GM12878 (cell line): Measurements from ENCODE around the gene MEG3. TPM values are rescaled to one million over a fixed set of nuclear protein-coding genes. Genes with fewer than 3 reads are reported as not detected.

ENCODE experiments used
- ATAC-seq: fragments of 200-7000 bp; cut with Tn5 transposase; 3 replicates; pipeline ENCODE4 v1.9.1; 2020; ENCODE audit warnings: mild to moderate bottlenecking, moderate library complexity
- BruUV-seq: library from RNA; stranded (reverse); fragments of 400-500 nt; replicated peaks from 2 replicates; lab custom pipeline; 2021; lab: Mats Ljungman, UMichigan
- CTCF ChIA-PET: fragments of 300-600 bp; sonication (Branson Sonifier 250); formaldehyde crosslinking; extraction: SDS; loops from one replicate; lab custom pipeline; 2021; ENCODE audit warnings: inconsistent platforms; lab: Yijun Ruan, JAX
- POLR2A ChIA-PET: fragments of 350-600 bp; formaldehyde crosslinking; extraction: SDS; loops from one replicate; lab custom pipeline; 2021; ENCODE audit warnings: inconsistent platforms; lab: Charles Lee
- RAD21 ChIA-PET: fragments of 300-600 bp; sonication (Branson Sonifier 250); formaldehyde crosslinking; loops from one replicate; lab custom pipeline; 2023; ENCODE audit warnings: antibody characterized with exemption; ENCODE audit not compliant: unreplicated experiment; lab: Charles Lee
- SMC1A ChIA-PET: fragments of 300-600 bp; sonication (Branson Sonifier 250); formaldehyde crosslinking; loops from one replicate; lab custom pipeline; 2023; ENCODE audit not compliant: unreplicated experiment, uncharacterized antibody; lab: Charles Lee
- DNase-seq: peaks from one replicate; pipeline ENCODE4 v3.0.0-alpha.2; 2011; ENCODE audit warnings: low read depth, low spot score
- FAIRE-seq: peaks from 3 replicates; lab custom pipeline; 2011; peaks lifted over from hg19 to GRCh38; lab: Jason Lieb, UNC
- H2AFZ ChIP-seq: 2 replicates; pipeline ENCODE4 v1.6.0; 2011; ENCODE audit warnings: low read depth, low read length, control low read depth; ENCODE audit not compliant: control insufficient read depth
- H3K27ac ChIP-seq: 2 replicates; pipeline ENCODE4 v1.5.1; 2011; ENCODE audit warnings: control low read depth; ENCODE audit not compliant: control insufficient read depth, insufficient read depth
- H3K27me3 ChIP-seq, 2 experiments: replicated peaks in 1 of 2; 2 replicates each; pipeline versions ENCODE4 v1.6.0 to v1.6.1; 2011; ENCODE audit warnings: low read length in 1 of 2; ENCODE audit not compliant: control insufficient read depth in 2 of 2, insufficient read depth in 2 of 2
- H3K36me3 ChIP-seq, 2 experiments: 2 replicates each; pipeline ENCODE4 v1.5.1; 2011; ENCODE audit warnings: low read length in 1 of 2; ENCODE audit not compliant: control insufficient read depth in 2 of 2, insufficient read depth in 2 of 2
- H3K4me1 ChIP-seq: 2 replicates; pipeline ENCODE4 v1.6.1; 2011; ENCODE audit warnings: mild to moderate bottlenecking, low read length, moderate library complexity, mixed read lengths; ENCODE audit not compliant: control insufficient read depth, insufficient read depth
- H3K4me2 ChIP-seq: 2 replicates; pipeline ENCODE4 v1.6.0; 2011; ENCODE audit warnings: control low read depth; ENCODE audit not compliant: control insufficient read depth, insufficient read depth
- H3K4me3 ChIP-seq: fragments of 200-600 bp; sonication (generic); 2 replicates; pipeline ENCODE4 v1.5.1; 2016
- H3K79me2 ChIP-seq: 2 replicates; pipeline ENCODE4 v1.6.0; 2011; ENCODE audit warnings: low read length; ENCODE audit not compliant: control insufficient read depth, insufficient read depth
- H3K9ac ChIP-seq: 2 replicates; pipeline ENCODE4 v1.8.0; 2011; ENCODE audit warnings: low read length, control low read depth, mixed read lengths; ENCODE audit not compliant: control insufficient read depth, insufficient read depth
- H3K9me3 ChIP-seq: replicated peaks from 3 replicates; pipeline ENCODE4 v1.5.1; 2011; ENCODE audit warnings: mild to moderate bottlenecking, low read length; ENCODE audit not compliant: control insufficient read depth, insufficient read depth
- H4K20me1 ChIP-seq: 2 replicates; pipeline ENCODE4 v1.6.0; 2011; ENCODE audit not compliant: control insufficient read depth, insufficient read depth
- BCL3 ChIP-seq: IDR thresholded peaks from 2 replicates; pipeline ENCODE4 v1.6.1; 2011; ENCODE audit warnings: borderline replicate concordance, low read depth, mild to moderate bottlenecking, moderate library complexity, low read length; ENCODE audit not compliant: insufficient read depth, poor library complexity, severe bottlenecking
- HCFC1 ChIP-seq: fragments of 150-350 bp; IDR thresholded peaks from 2 replicates; pipeline ENCODE4 v1.6.1; 2014; ENCODE audit warnings: low read length
- IKZF2 ChIP-seq, 2 experiments: fragments of 450-650 bp; IDR thresholded peaks; 2 replicates each; pipeline ENCODE4 v1.6.1; 2017; ENCODE audit warnings: mild to moderate bottlenecking in 2 of 2, moderate library complexity in 2 of 2
- IRF4 ChIP-seq: IDR thresholded peaks from 2 replicates; pipeline ENCODE4 v1.6.1; 2011; ENCODE audit warnings: low read depth, low read length
- JUNB ChIP-seq: IDR thresholded peaks from 2 replicates; pipeline ENCODE4 v1.6.1; 2016; ENCODE audit warnings: antibody characterized with exemption, mild to moderate bottlenecking
- KDM1A ChIP-seq: fragments of 200-600 bp; sonication (generic); IDR thresholded peaks from 2 replicates; pipeline ENCODE4 v1.6.1; 2016; ENCODE audit warnings: borderline replicate concordance
- MEF2B ChIP-seq: fragments of 450-650 bp; IDR thresholded peaks from 2 replicates; pipeline ENCODE4 v1.6.1; 2018; ENCODE audit warnings: mild to moderate bottlenecking, moderate library complexity; ENCODE audit not compliant: partially characterized antibody, poor library complexity, severe bottlenecking
- RB1 ChIP-seq: fragments of 450-650 bp; formaldehyde crosslinking; IDR thresholded peaks from 2 replicates; pipeline ENCODE4 v1.6.1; 2017; ENCODE audit warnings: mild to moderate bottlenecking, borderline replicate concordance
- WGBS: methylation state at CpG from one replicate; pipeline ENCODE4 v1.1.6; 2016; ENCODE audit warnings: low lambda C conversion rate; ENCODE audit not compliant: insufficient replicate concordance, insufficient coverage; ENCODE audit errors: missing lambda C conversion rate; 5-methylcytosine and 5-hydroxymethylcytosine counted together
- in situ Hi-C: fragments of 300-500 bp; cut with MboI; formaldehyde crosslinking; loops from 9 replicates; pipeline ENCODE4 v1.14.3; 2018; ENCODE audit warnings: mixed read lengths
- intact Hi-C: fragments of 100-400 bp; cut with micrococcal nuclease; formaldehyde crosslinking; loops from one replicate; pipeline ENCODE4 v1.14.2; 2022; ENCODE audit not compliant: unreplicated experiment
- polyA plus RNA-seq, 11 experiments: library from polyadenylated mRNA; depleted of rRNA in 4 of 11; unstranded in 6 of 11; stranded (reverse) in 5 of 11; fragments of >200 nt; fragmentation: Nextera tagmentation in 4 of 11; fragmentation: Illumina TruSeq in 1 of 11; extraction: Ambion mirVana in 4 of 11; extraction: Trizol in 1 of 11; gene quantifications; 1 replicate in 1 of 11; 2 replicates in 10 of 11; pipeline versions ENCODE4 v1.2.1 to v1.2.3, GENCODE V29; 2011 to 2016; ENCODE audit warnings: inconsistent platforms in 2 of 11, missing spikeins in 2 of 11, low read depth in 1 of 11
- total RNA-seq, 4 experiments: library from RNA; depleted of rRNA in 3 of 4; stranded (reverse); fragments of >200 nt in 3 of 4; fragmentation: Illumina TruSeq in 1 of 4; extraction: Trizol in 1 of 4; gene quantifications; 2 replicates each; pipeline versions ENCODE4 v1.2.1 to v1.2.3, GENCODE V29; 2013 to 2021
- TF ChIP-seq, protein P1 (sequence below): fragments of 450-650 bp; IDR thresholded peaks from 2 replicates; pipeline ENCODE4 v1.6.1; 2016; ENCODE audit warnings: mild to moderate bottlenecking
- TF ChIP-seq, protein P2 (sequence below): fragments of 450-650 bp; IDR thresholded peaks from 2 replicates; pipeline ENCODE4 v1.6.1; 2017; ENCODE audit warnings: low read depth, mild to moderate bottlenecking, moderate library complexity
- TF ChIP-seq, protein P3 (sequence below): IDR thresholded peaks from 2 replicates; pipeline ENCODE4 v1.6.1; 2011; ENCODE audit warnings: mild to moderate bottlenecking, low read depth, low read length, moderate library complexity; ENCODE audit not compliant: insufficient replicate concordance

MEG3 gene
- total and polyA plus RNA-seq, 10 of the 15 experiments (the other 5 are each of a cell fraction or from before 2014, with no cell fraction given): 0.03 to 2.9 (median 0.95) TPM; not detected in 7

DNA sequence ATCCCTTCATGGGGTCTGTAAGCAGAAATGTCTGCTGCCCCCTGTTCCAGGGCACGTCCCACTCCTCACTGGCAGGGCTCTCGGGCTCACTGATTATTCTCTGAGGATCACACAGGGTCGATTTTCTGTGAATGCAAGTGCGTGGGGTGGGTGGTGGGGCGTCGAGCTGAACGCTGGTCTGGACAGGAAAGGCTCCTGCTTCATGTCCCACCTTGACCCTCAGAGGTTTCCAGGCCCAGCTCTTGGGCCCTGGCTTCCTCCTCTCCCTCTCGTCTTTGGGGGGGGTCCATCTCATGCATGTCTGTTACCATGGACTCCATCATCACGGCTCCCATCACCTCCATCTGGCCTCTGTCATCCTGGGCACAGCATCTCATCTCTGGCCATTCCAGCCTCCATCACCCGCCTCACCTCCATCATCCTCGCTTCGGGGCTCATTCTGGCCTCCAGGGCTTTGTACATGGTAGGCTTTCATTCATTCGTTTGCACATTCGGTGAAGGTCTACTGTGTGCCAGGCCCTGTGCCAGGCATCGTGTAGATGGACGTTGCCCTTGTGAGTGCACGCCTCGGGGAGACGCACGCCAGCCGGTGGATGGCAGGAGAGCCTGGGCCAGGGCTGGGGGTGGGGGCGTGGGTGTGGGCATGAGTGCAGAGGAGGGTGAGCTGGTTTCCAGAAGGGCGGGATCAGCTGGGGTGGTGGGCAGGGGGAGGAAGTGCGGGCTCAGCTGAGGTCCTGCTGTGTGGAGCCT is 42.9 kb downstream of the MEG3 start (continued):
- TF ChIP-seq, protein P1, sequence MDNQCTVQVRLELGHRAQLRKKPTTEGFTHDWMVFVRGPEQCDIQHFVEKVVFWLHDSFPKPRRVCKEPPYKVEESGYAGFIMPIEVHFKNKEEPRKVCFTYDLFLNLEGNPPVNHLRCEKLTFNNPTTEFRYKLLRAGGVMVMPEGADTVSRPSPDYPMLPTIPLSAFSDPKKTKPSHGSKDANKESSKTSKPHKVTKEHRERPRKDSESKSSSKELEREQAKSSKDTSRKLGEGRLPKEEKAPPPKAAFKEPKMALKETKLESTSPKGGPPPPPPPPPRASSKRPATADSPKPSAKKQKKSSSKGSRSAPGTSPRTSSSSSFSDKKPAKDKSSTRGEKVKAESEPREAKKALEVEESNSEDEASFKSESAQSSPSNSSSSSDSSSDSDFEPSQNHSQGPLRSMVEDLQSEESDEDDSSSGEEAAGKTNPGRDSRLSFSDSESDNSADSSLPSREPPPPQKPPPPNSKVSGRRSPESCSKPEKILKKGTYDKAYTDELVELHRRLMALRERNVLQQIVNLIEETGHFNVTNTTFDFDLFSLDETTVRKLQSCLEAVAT: no peak
- TF ChIP-seq, all 136 proteins: peak for 0

- Histone ChIP-seq H3K4me1 (no peaks in the 10 kb centered on the region), H3K79me2 (no peaks in the 10 kb centered on the region), H3K4me2 (no peak overlapping the region), H3K27ac (no peak overlapping the region)
- ChIA-PET POLR2A (no interaction called here), RAD21 (no interaction called here), SMC1A (no interaction called here)
- 33% methylated on average over 15 of the region's 16 CpGs for WGBS
- intact Hi-C loops: no loop called here
- TF ChIP-seq BCL3 (peak; percentile 94), IKZF2 (IDR thresholded peaks at IDR 0.05) (no peak), IRF4 (no peak), MEF2B (no peak), KDM1A (no peak), HCFC1 (no peak), JUNB (no peak), RB1 (no peak)
- TF ChIP-seq, protein P2, sequence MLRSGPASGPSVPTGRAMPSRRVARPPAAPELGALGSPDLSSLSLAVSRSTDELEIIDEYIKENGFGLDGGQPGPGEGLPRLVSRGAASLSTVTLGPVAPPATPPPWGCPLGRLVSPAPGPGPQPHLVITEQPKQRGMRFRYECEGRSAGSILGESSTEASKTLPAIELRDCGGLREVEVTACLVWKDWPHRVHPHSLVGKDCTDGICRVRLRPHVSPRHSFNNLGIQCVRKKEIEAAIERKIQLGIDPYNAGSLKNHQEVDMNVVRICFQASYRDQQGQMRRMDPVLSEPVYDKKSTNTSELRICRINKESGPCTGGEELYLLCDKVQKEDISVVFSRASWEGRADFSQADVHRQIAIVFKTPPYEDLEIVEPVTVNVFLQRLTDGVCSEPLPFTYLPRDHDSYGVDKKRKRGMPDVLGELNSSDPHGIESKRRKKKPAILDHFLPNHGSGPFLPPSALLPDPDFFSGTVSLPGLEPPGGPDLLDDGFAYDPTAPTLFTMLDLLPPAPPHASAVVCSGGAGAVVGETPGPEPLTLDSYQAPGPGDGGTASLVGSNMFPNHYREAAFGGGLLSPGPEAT: no peak
- TF ChIP-seq, protein P3, sequence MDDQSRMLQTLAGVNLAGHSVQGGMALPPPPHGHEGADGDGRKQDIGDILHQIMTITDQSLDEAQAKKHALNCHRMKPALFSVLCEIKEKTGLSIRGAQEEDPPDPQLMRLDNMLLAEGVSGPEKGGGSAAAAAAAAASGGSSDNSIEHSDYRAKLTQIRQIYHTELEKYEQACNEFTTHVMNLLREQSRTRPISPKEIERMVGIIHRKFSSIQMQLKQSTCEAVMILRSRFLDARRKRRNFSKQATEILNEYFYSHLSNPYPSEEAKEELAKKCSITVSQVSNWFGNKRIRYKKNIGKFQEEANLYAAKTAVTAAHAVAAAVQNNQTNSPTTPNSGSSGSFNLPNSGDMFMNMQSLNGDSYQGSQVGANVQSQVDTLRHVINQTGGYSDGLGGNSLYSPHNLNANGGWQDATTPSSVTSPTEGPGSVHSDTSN: peak; percentile 27
- TF ChIP-seq, all 136 proteins: peak for 2
- FAIRE-seq: no peak
- Histone ChIP-seq H3K9ac (no peak overlapping the region), H3K9me3 (no peaks in the 10 kb centered on the region; the same call in 2 of the 3 replicates), H2AFZ (no peak overlapping the region), H3K36me3 (no peaks in the 10 kb centered on the region), H3K27me3 (no peaks in the 10 kb centered on the region), H3K4me3 (no peak overlapping the region), H4K20me1 (no peaks in the 10 kb centered on the region)
- CTCF ChIA-PET: no interaction called here
- in situ Hi-C loops: no loop called here
- no peak for ATAC-seq
- DNase-seq: no peak
- BruUV-seq: no TSS peak
These were observed 45.6 kb downstream of the MEG3 start for GRCh38 chr14:100871234-100872186.
